UCSD-AML1 (cell line): ENCODE data around the gene TRAF4.

ENCODE experiments used
- DNase-seq: peaks from one replicate; lab custom pipeline; 2025; ENCODE audit not compliant: unreplicated experiment; lab: John Stamatoyannopoulos, UW

TRAF4 gene

DNA sequence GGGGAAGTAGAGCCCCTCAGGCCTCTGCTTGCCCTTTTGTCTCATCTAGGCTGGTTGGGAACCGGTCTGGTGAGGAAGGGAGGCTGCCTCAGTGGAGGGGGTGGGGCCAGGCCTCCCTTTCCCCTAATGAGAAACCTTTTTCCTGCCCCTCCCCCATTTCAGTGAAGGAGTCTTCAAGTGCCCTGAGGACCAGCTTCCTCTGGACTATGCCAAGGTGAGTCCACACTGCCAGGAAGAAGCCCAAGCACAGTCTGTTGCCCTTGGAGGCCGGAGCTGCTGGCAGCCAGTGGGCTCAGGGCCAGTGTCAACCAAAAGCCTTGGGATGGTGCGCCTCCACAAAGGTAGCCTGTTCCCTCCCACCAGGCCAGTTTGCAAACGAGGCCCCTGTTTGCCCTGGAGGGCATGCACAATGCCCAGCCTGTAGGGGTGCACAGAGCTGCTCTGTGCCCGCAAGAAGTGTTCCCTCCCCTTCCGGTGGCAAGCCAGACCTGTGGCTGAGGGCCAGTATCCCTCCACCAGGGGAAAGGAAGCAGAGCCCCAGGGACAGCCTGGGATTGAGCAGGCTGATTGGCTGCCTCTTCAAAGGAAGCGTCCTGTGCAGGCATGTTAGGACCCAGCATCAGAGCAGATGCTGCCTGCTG, 3.4 kb downstream of the TRAF4 start:
- no peak for DNase-seq

- no peak for DNase-seq
These were observed 4.3 kb downstream of the TRAF4 start for GRCh38 chr17:28747801-28748750.

- no peak for DNase-seq
These were observed 5.2 kb downstream of the TRAF4 start for GRCh38 chr17:28748852-28749515.

GRCh38 chr17:28749516-28750177, 5.8 kb downstream of the TRAF4 start:
- DNase-seq: no peak

- DNase-seq: peak; percentile 85
These were observed 6.6 kb downstream of the TRAF4 start for GRCh38 chr17:28750178-28751047.

- DNase-seq: no peak
These were observed 8.0 kb downstream of the TRAF4 start for GRCh38 chr17:28751600-28752366.

- no peak for DNase-seq
These were observed 11.7 kb downstream of the TRAF4 start for GRCh38 chr17:28755486-28755885.

DNA sequence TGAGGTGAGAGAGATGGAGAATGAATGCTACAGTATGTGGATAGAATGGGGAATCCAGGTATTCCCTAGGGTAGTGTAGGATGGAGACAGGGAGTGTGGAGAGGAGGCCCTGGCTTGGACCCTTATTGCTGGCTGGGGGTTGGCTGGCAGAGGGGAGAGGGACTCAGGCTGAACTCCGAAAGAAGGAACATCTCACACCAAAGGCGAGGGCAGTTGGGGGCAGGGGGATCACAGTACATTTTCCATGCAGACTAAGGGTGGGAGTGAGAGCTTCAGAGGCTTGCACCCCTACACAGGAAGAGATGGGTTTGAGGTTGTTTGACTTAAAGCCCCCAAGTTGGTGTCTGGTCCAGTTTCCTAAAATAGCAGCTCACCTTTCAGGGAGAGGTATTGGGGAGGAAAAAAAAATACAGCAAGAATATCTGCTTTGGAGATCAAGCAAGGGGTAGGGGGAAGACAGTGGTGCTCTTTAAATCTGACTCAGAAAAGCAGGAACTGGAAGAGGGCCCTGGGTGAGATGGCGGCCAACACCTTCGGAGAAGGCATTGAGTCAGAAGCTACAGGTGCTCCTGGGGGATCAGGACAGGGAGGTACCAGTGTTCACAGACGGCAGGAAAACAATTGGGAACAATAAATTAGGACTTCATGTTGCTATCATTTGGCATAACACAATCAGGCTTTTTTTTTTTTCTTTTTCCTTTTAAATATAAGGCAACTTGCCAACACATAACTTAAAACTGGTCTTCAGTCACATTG, 12.4 kb downstream of the TRAF4 start:
- no peak for DNase-seq

DNA sequence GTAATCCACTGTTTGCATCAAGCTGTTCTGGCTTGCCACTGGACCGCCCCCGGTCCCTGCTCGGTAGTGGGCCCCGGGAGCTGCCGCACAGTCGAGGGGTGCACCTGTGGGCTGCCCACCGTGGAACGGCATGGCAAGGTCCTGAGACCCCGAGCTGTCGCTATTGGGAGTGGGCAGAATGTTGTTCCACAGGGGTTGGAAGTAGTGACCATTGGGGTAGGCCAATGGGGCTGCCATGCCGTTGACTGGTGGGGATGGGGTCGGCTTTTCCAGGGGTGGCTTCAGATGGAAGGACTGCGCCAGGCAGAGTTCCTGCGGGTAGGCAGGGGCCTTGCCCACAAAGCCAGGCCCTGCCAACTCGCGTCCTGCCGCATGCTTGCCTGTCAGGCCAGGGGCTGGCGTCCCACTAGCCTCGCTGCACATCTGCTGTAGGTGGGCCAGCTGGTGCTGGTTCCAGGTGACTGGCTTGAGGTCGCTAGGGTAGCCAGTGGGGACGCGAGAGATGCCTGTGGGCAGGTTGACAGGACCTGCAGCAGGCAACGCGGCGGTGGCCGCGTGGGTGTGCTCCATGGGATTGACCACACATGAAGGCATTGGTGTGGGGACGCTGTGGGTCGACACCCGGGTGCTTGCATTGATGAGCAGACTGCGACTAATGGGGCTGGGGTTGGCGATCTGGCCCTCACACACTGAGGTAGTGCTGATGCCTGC, 14.8 kb downstream of the TRAF4 start:
- DNase-seq: no peak

DNA sequence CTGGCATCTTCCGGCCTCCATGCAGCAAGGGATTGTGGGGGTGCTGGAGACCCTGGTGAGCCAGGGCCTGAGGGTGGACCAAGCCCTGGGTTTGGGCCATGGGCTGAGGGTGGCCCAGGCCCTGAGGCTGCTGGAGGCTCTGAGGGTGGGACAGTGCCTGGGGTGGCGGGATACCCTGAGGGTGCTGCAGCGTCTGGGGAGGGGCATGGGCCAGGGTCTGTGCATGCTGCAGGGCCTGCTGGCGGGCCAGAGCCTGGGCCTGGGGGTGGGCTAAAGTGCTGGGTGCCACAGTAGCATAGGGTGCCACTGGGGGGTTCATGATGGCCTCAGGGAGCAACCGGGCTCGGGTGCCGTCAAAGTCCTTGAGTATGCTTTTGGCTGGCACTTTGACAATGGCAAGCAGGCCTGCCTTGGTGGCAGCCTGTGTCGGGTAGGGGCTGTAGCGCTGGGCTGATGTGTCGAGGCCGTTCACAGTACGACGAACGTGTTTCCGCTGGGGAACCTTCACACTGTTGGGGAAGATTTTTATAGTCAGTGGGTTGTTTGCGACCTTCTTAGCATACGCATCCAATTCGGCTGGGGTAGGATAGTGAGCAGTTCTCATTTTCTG, 15.6 kb downstream of the TRAF4 start:
- DNase-seq: no peak

DNA sequence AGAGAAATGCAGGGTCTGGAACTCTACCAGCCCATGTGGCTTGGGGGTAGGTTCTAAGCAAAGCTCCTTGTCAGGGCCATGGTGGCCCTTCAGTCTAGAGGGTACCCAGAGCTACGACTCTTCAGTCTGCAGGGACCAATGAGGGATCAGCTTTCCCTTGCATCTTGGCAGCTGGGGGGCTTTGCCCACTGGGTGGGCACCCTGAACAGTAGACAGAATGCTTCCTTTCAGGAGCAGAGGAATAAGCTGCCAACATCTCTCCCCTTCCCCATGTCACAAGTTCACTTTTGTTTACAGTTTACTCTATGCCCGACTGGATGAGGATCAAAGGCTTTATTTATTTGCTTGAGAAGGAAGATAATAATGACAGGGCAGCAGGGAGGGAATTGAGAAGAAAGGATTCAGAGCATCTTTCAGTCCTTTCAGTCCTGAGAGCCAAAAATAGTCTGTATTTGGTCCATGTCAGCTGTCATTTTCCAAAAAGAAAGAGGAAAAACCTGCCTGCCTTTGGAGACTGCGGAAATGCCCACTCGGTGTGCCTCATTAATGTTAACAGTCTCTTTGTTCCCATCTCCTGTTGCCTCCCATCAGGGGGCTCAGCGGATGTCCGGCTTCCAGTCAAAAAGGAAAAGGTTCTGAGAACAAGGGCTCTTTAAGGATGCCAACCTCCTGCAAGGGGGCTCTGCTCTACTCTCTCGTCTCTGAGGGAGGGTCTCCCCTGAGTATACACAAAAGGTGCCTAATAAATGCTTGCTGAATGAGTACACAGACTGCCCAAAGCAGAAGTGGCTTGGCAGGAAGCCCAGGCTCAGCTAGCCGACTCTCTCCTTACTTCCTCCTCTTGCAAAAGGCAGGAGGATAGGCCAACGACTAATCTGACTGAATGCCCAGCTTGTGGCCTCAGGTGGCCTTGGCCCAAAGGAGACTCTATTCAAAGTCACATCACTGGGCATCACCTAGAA, 17.1 kb downstream of the TRAF4 start:
- DNase-seq: peak; percentile 48

DNA sequence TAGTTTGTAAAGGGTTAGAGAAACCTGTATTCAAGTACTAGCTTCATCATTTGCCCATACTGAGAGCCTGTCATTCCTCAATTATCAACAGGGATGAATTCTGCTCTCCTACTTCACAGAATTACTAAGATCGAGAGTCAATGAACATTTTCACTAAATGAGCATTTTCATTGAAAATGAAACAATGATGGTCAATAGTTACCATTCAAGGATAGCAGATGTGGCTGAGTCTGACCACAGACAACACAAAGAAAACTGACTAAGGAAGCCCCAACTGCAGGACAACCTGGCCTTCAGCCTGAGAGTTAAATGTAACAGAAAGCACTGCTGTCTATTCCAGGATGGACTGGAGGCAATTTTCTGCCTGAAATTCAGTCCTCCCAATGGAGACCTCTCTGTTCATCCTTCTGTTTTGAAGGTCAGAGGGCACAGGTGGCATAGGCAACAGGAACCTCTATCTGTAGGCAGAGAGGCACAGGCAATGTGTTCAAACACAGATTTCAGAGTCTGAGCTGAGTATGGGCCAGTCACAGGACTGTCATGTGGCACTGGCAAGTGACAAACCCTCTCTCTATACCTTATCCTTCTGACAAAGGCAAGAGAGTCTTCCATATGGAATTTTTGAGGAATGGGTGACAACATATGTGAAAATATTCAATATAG, 19.5 kb downstream of the TRAF4 start:
- DNase-seq: no peak

DNA sequence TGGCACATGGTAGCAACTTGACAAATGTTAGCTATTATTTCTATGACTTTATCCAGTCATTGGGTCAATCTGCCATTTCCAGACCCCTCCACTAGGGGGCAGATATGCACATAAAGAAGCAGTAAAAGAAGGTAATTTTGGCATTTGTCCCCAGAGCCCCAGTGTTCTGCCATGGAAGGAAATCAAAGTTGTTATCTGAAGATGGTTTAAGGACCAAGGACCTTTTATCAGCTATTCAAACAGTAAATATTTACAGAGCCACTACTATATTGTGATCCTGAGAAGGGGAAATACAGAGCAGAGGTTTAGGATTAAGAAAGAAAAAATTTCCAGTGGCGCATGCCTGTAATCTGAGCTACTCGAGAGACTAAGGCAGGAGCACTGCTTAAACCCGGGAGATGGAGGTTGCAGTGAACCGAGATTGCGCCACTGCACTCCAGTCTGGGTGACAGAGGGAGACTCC, 20.0 kb downstream of the TRAF4 start:
- peak; percentile 27 for DNase-seq

DNA sequence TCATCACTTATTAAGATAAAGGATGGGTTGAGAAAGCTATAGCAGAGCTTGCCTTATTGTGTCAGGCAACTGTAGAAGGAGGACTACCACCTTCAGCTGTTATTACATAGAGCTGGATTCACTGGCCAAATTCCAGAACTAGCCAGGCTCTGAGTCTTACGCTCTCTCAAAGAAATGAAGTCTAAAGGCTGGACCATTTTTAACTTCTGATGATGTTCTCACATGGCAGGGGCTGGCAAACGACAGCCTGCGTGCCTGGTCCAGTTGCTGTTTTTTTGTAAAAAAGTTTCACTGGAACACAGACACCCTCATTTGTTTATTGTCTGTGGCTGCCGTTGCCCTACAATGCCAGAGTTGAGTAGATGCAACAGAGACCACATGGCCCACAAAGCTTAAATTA, 21.2 kb downstream of the TRAF4 start:
- no peak for DNase-seq

- DNase-seq: no peak
These were observed 29.9 kb downstream of the TRAF4 start for GRCh38 chr17:28773736-28774135.

GRCh38 chr17:28774206-28774605, 30.4 kb downstream of the TRAF4 start:
- DNase-seq: no peak
